HG03521 (cell line): ENCODE measurements around the gene GAREM2.

Source experiments
- ATAC-seq: cut with Tn5 transposase; IDR thresholded peaks from one replicate; pipeline ENCODE4 v1.9.1; 2021; ENCODE audit warnings: mild to moderate bottlenecking, moderate library complexity; ENCODE audit not compliant: unreplicated experiment

GAREM2 gene

DNA sequence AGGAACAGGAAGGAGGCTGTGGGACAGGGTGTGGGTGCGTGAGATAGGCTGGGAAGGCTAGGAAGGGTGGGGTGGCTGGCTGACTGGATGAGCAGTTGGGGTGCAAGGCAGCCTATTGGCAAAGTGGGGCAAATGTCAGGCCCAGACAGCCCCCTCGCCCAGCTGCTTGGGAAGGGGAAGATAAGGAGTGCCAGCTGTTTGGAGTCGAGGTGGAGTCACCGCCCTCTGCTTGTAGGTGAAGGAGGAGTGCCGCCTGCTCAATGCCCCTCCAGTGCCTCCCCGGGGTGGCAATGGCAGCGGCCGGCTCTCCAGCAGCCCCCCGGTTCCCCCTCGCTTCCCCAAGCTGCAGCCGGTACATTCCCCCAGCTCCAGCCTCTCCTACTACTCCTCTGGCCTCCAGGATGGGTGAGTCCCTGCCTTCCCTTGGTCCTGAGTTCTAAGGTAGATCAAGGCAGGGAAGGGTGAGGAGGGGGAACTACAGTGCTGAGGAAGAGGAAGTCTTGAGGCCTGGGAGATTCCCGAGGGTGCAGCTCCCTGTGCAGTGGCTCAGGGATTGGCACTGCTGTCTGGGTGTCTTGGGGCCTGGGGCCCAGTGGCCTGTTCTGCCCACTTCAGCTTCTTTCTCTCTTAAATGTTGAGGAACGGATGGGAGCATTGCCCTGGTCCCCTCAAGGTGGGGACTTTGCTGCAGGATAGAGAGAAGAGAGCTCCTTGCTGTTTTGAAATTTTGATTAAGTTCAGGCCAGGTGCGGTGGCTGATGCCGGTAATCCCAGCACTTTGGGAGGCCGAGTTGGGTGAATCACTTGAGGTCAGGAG is 13.3 kb downstream of the GAREM2 start:
- ATAC-seq = no peak

DNA sequence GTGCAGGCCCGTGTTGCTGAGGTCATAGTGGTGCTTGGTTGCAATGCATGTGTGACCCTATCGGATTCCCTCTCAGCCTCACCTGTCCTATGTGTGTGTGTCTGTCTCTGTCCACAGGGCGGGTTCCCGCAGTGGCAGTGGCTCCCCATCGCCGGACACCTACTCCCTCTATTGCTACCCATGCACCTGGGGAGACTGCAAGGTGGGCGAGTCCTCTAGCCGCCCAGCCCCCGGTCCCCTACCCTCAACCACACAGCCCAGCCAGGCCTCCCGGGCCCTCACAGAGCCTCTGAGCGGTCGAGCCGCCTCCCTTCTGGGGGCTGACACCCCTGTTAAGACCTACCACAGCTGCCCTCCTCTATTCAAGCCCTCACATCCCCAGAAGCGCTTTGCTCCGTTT is 14.2 kb downstream of the GAREM2 start:
- no peak for ATAC-seq

DNA sequence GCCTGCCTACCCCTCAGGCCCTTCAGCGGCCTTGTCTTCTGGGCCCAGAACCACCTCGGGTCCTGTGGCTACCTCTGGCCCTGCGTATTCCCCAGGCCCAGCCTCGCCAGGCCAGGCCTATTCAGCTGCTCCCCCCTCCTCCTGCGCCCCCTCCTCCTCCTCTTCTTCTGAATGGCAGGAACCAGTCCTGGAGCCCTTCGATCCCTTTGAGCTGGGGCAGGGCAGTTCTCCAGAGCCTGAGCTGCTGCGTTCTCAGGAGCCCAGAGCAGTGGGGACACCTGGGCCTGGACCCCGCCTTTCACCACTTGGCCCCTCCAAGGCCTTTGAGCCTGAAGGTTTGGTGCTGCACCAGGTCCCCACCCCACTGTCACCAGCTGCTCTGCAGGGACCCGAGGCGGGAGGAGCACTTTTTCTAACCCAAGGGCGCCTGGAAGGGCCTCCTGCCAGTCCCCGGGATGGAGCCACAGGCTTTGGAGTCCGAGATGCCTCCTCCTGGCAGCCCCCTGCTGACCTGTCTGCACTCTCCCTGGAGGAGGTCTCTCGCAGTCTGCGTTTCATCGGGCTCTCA is 14.7 kb downstream of the GAREM2 start:
- ATAC-seq = no peak

DNA sequence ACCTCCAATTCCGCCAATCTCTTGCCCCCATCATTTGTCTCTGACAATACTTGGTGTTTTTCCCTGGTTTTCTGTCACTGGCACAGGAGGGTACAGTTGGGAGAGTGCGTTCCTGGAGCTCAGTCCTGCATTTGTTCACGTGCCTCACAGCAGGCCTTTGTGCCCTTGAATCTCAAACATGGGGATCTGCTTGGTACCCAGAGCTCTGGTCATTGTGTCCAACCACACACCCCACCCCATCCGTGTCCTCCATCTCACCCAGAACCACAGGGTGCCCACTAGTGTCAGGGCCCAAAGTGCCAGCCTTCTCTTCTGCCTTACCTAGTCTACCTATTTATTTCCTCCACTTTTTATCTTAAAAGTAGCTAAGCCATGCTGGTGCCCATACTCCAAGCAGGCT is 16.2 kb downstream of the GAREM2 start:
- no peak for ATAC-seq

DNA sequence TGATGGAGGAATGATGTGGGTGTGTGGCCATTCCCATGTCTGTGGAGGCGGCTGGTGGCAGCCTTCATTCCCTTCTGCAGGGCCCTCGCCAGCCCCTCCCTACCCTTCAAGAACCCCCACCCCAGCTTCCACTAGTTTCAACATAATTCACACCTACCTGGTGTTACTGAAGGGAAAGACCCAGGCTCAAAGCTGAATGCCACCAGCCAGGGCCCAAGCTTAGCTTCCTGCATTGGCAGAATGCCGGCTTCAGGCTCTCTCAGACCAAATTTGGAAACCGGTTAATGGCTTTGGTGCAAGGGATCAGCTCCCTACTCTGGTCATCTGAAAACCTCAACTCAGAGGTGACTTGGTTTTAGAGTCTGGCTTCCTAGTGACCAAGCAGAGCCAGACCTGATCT is 16.9 kb downstream of the GAREM2 start:
- ATAC-seq = no peak

DNA sequence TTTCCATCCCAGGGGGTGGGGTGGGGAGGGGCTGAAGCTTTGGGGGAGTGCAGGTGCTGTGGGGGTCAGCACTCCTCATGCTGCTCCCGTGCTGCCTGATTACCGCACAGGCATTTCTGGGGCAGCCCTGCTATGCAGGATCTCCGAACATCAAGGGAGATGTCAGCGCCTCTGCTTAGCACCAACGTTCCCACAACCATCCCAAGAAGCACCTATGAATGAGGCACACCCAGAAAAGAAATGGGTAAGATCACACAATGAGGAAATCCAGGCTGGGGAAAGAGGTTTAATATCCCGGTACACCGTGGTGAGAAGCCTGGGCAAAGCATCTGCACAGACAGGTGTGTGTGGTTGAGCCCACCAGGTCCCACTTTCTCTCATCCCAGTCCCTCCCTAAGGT is 17.5 kb downstream of the GAREM2 start:
- ATAC-seq = no peak

DNA sequence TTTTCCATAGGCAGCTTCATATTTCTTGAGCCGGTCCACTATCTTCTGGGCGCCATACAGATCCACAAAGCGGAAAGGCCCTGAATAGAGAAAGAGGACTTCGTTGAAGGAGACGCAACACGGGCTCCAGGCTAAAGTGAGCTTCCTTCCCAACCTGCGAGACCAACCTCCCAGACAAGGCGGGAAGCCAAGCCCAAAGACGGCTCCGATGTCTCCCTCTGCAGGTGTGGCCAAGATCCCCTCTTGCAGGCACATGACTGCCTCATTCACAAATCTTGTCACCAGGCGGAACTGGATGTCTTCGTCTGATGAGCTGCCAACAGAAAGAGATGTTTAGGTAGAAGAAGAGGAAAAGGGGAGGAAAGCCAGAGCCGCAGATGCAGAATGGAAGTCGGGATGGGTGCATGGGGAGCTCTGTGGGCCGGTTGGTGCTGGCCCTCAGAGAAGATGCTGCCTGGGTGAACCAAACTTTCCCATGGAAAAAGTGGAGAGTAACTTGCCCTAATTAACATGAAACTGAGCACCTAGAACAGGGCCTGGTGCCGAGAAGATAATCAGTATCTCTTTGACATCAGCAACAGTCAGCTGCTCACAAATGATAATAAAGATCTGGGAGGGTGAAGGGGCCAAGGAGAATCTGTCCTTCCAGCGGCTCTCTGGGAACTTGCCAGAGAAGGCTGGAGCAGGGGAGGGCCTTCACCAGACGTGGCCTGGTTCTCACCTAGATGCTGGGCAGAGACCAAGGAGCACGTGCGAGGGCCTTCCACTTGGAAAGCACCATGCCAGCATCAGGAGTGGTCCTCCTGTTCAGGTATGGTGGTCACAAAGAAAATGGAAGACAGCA is 18.6 kb downstream of the GAREM2 start:
- no peak for ATAC-seq

- no peak for ATAC-seq
Observed at GRCh38 chr2:26193578-26194231, 20.8 kb downstream of the GAREM2 start.

GRCh38 chr2:26195040-26195984 is 22.4 kb downstream of the GAREM2 start:
- no peak for ATAC-seq

- no peak for ATAC-seq
Observed at GRCh38 chr2:26196683-26197418, 24.0 kb downstream of the GAREM2 start.

- no peak for ATAC-seq
Observed at GRCh38 chr2:26197516-26197915, 24.6 kb downstream of the GAREM2 start.

DNA sequence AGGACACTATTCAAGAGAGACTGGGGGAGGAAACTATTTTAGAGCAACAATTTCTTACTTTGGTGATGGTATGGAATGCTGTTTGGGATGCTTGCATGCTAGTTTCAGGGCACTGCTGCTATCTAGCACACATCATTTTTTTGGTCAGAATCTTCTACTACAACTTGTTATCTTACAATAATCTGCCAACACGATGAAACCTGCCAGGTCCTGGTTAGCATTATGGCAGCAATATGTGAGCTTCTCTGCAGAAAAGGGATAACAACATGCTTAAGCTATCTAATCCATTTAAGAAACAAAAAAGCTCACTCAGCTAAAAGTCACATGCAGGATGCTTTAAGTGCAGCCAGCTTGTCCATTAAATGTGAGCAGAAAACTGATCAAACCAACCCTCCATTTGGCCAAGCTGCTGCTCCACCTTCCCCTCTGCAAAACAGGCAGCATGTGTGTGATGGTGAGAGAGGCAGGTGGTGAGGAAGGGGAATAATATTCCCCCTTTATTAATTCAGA is 30.1 kb downstream of the GAREM2 start:
- ATAC-seq = no peak

DNA sequence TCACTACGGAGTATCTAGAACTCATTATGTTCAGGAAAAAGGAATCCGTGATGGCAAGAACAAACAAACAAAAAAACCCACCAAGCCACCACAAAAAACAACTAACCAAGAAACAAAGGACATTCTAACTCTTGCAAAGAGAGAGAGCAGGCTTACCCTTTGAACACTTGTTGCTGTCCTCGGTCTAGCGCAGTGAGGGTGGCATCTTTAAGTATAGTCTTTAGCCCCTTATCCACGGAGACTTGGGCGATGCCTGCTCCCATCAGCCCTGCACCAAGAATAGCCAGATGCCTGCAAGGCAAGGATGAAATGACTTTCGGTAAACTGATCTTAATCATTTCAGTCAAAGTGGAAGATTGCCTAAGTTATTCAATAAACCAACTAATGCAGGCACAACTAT is 31.0 kb downstream of the GAREM2 start:
- ATAC-seq = no peak

GRCh38 chr2:26212011-26212410 is 39.1 kb downstream of the GAREM2 start:
- ATAC-seq = no peak

DNA sequence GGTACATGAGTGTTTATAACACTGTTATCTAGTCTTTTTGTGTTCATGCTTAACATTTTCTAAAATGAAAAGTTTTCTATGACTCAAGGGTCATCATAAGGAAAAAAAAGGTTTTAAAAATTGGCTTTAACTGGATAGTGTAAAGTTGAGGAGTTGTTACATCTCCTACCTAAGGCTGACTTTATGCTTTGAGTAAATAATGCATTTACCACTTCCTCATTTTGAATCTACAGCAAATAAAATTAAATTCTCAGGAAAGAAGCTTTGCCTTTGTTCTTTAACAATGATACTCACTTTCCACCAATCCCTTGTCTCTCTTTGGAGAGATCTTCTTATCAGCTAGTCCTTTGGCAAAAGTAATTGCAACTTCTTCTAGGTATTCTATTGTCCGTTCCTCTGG is 41.9 kb downstream of the GAREM2 start:
- no peak for ATAC-seq

- ATAC-seq = no peak
Observed at GRCh38 chr2:26215833-26216232, 42.9 kb downstream of the GAREM2 start.

DNA sequence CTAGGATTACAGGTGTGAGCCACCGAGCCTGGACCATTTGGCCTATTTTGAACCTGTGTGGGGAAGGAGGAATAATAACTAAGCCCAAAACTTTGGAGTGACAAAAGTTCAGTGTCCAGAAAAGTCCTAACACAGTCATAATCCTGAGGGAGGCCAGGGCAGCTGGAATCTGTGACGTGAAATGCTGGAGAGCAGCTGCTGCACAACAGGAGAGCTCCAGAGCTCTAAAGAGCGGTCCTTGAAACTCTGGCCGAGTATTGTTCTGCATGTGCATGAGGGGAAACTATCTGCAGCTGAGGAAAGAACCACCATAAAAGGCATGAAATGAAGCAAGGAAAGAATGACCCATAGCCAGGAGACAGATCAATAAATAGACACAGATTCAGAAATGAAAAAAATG is 43.7 kb downstream of the GAREM2 start:
- ATAC-seq = no peak

DNA sequence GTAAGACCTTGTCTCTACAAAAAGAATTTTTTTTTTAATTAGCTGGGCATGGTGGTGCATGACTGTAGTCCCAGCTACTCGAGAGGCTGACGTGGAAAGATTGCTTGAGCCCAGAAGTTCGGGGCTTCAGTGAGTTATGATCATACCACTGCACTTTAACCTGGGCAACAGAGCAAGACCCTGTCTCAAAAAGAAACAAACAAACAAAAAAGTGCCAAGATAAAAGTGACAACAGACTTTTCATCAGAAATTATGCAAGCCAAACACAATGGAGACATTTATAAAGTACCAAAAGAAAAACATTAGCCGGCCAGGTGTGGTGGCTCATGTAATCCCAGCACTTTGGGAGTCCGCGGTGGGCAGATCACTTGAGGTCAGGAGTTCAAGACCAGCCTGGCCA is 44.8 kb downstream of the GAREM2 start:
- ATAC-seq = no peak

- no peak for ATAC-seq
Observed at GRCh38 chr2:26223018-26223417, 50.1 kb downstream of the GAREM2 start.
